Bronchial epithelial cell (primary cell): ENCODE measurements around the gene ADAM19. TPM values are rescaled to one million over a fixed set of nuclear protein-coding genes. Genes with fewer than 3 reads are reported as not detected.

Source experiments
- DNase-seq: peaks from one replicate; pipeline ENCODE4 v3.0.0-alpha.2; 2010; ENCODE audit warnings: low read depth
- FAIRE-seq: peaks from 2 replicates; lab custom pipeline; 2011; peaks lifted over from hg19 to GRCh38; lab: Jason Lieb, UNC
- H3K27me3 ChIP-seq: 2 replicates; pipeline ENCODE4 v1.5.1; 2011; ENCODE audit warnings: low read length; ENCODE audit not compliant: control insufficient read depth, insufficient read depth
- H3K36me3 ChIP-seq: 2 replicates; pipeline ENCODE4 v1.5.1; 2011; ENCODE audit warnings: low read length; ENCODE audit not compliant: control insufficient read depth, insufficient read depth
- H3K4me3 ChIP-seq: 2 replicates; pipeline ENCODE4 v1.5.1; 2011; ENCODE audit warnings: mild to moderate bottlenecking, low read depth, low read length, control low read depth
- total RNA-seq: library from RNA; depleted of rRNA; stranded (reverse); fragments of >200 nt; gene quantifications from 2 replicates; pipeline ENCODE4 v1.2.1, GENCODE V29; 2014
- TF ChIP-seq, protein P1 (sequence below): IDR thresholded peaks from 2 replicates; pipeline ENCODE4 v1.5.1; 2011; ENCODE audit warnings: mild to moderate bottlenecking, moderate library complexity, low read length, control low read depth, inconsistent platforms; ENCODE audit not compliant: insufficient read depth, severe bottlenecking

ADAM19 gene
- total RNA-seq, 1 donor from 2014 or later: 0.79 TPM

DNA sequence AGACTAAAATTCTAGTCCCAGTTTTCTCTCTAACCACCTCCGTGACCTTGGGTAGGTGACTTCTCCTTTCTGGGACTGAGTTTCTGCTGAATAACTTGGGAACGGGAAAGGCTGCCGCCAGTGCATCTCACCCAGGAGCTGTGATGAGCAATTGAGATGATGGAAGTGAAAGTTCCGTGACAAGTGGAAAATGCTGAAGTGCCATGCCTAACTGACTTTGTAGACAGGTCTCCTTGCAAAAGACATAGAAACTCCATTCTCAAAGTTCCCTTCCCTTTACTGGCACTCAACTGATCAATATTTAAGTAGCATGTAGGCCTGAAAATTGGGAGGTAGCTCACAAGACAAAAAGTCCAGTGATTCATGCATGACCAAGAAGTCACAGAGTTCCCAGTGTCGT is 6.3 kb upstream of the ADAM19 start:
- Histone ChIP-seq H3K4me3 (no peak overlapping the region), H3K27me3 (no peaks in the 10 kb centered on the region), H3K36me3 (no peaks in the 10 kb centered on the region)
- no peak for DNase-seq
- TF ChIP-seq, protein P1, sequence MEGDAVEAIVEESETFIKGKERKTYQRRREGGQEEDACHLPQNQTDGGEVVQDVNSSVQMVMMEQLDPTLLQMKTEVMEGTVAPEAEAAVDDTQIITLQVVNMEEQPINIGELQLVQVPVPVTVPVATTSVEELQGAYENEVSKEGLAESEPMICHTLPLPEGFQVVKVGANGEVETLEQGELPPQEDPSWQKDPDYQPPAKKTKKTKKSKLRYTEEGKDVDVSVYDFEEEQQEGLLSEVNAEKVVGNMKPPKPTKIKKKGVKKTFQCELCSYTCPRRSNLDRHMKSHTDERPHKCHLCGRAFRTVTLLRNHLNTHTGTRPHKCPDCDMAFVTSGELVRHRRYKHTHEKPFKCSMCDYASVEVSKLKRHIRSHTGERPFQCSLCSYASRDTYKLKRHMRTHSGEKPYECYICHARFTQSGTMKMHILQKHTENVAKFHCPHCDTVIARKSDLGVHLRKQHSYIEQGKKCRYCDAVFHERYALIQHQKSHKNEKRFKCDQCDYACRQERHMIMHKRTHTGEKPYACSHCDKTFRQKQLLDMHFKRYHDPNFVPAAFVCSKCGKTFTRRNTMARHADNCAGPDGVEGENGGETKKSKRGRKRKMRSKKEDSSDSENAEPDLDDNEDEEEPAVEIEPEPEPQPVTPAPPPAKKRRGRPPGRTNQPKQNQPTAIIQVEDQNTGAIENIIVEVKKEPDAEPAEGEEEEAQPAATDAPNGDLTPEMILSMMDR: no peak
- FAIRE-seq: no peak

DNA sequence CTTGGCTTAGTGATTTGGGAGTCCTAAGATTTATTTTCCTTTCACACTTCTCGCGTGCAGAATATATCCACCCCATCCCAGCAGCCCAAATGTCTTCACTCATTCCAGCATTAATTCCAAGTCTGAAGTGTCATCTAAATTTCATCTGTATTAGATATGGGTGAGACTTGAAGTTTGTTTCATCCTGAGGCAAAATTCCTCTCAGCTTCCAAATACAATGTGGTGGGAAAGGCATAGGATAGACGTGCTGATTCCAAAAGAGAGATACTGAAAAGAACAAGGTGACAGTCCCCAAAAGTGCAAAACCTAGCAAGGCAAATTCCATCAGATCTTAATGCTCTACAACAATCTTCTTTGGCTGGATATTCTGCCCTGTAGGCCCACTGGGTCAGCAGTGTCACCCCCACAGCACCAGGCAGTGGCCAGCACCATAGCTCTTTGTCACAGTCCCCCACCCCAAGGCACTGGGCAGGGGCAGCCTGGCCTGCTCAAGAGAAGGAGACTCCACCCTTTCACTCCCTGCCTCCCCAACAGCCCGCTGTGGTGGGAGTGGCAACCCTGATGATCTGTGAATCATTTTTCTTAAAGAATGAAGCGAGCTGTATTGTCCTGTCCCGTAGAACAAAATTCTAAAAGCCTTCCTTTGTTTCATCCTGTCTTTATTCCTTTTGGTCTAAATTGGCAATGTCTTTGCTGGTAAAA is 2.7 kb upstream of the ADAM19 start:
- Histone ChIP-seq H3K27me3 (peaks cover 14% of the 10 kb centered on the region), H3K36me3 (no peaks in the 10 kb centered on the region), H3K4me3 (no peak overlapping the region)
- DNase-seq (no peak), FAIRE-seq (no peak)
- TF ChIP-seq, protein P1: no peak

DNA sequence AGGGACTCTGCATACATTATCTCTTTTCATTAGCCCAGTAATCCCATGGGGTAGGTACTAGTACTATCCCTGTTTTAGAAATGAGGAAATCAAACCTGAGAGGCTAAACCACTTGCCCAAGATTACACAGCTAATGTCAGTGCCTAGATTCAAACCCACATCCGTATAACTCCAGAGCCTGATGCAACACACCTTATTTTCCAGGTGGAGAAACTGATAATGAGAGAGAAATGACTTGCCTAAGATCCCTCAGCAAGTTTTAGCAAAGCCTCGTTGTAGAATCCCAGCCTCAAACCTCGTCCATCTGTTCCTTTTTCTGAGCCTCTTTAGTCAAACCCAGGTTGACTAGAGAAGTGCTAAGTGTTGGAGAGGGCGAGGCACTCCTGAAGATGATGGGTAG is 1.1 kb upstream of the ADAM19 start:
- TF ChIP-seq, protein P1: no peak
- Histone ChIP-seq H3K36me3 (no peaks in the 10 kb centered on the region), H3K4me3 (no peak overlapping the region), H3K27me3 (peaks cover 14% of the 10 kb centered on the region)
- FAIRE-seq (no peak), DNase-seq (no peak)

DNA sequence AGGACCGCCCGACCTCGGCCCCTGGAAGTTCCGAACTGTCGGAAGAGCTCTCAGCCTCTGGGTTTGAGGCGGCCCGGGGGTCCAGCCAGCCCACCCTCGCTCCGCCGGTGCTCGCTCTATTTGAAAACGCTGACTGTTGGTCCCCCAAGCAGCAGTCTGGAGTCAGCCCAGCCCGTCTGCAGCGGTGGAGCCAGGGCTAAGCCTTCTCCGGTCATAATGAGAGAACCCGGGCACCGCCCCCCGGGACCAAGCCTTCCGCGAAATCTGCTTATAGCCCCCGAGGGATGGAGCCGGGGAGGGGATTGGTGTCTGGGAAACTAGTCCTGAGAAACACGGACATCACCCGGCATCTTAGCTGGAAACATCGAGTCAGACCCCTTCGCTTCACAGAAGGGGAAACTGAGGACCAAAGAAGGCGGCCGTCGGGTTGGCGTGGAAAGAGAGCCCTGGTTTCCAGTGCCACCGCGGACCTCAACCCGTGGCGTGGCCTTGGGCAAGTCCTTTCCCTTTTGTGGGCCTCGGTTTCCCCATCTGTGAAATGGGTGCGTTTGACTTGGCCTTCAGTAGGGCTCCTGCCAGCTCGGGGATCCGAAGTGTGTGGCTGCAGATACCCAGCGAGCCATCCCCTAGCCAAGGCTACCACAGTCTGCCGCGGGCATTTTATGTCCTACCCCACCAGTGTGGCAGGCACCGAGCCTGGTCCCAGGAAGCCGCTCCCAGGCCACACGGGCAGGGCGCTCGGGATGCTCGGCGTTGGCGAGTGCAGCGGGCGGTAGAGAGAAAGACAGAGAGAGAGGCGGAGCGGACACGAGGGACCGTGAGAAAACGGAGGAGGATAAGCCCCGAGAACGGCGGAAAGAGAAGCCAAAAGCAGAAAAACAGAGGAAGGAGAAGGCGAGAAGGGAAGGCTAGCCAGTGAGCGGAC is 857 bp downstream of the ADAM19 start:
- TF ChIP-seq, protein P1: no peak
- no peak for FAIRE-seq
- no peak for DNase-seq
- H3K4me3 ChIP-seq: peak overlapping the region; percentile 41
- H3K36me3 ChIP-seq: no peaks in the 10 kb centered on the region
- peaks cover 14% of the 10 kb centered on the region for H3K27me3 ChIP-seq

DNA sequence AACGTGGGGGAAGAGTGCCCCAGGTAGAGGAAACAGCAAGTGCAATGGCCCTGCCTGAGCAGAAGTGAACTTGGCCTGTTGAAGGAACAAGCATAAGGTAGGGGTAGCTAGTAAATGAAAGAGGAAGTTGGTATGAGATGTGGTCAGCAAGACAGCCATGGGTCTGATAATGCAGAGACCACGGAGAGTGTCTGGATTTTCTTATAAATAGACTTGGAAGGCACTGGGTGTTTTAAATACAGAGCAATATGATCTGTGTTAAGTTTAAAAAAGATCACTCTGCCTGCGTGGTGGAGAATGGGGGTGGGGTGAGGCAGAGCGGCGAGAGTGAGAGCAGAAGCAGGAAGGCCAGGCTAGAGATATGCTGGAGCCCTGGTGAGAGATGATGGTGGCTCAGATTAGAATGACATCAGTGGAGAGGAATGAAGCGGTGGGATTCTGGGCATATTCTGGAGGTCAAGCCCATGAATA is 4.2 kb downstream of the ADAM19 start:
- Histone ChIP-seq H3K36me3 (no peaks in the 10 kb centered on the region), H3K27me3 (peaks cover 14% of the 10 kb centered on the region), H3K4me3 (no peak overlapping the region)
- no peak for FAIRE-seq
- TF ChIP-seq, protein P1: no peak
- DNase-seq: no peak
